Esophagus squamous epithelium (tissue), 4 donors: ENCODE data around the gene F5.

Experiments
- CTCF ChIP-seq, 6 experiments: fragments of 450-650 bp in 4 of 6; fragments of 200-600 bp in 2 of 6; sonication (generic) in 2 of 6; IDR thresholded peaks; one replicate each; pipeline ENCODE4 v1.5.1; 2016 to 2019; ENCODE audit warnings: antibody characterized with exemption in 6 of 6, mild to moderate bottlenecking in 4 of 6, moderate library complexity in 4 of 6
- POLR2A ChIP-seq, 4 donors: fragments of 450-650 bp; IDR thresholded peaks; one replicate each; pipeline ENCODE4 v1.6.1; 2017; ENCODE audit warnings: antibody characterized with exemption in 4 of 4, mild to moderate bottlenecking in 4 of 4, moderate library complexity in 3 of 4

- no peak for TF ChIP-seq CTCF (IDR thresholded peaks at IDR 0.05)
- TF ChIP-seq POLR2A (IDR thresholded peaks at IDR 0.05): no peak
Measured at GRCh38 chr1:169571450-169571849, 14.8 kb downstream of the F5 start.
